NCI-H1048 (cell line): Measurements from ENCODE around the gene SUSD6.
"Not testable (repeated sequence)": the region's sequence is repeated elsewhere in the genome, so short reads cannot be mapped to it uniquely, and the experiment has no call there.

Experiments used
- DNase-seq: peaks from one replicate; lab custom pipeline; 2025; lab: John Stamatoyannopoulos, UW

Gene SUSD6

DNA sequence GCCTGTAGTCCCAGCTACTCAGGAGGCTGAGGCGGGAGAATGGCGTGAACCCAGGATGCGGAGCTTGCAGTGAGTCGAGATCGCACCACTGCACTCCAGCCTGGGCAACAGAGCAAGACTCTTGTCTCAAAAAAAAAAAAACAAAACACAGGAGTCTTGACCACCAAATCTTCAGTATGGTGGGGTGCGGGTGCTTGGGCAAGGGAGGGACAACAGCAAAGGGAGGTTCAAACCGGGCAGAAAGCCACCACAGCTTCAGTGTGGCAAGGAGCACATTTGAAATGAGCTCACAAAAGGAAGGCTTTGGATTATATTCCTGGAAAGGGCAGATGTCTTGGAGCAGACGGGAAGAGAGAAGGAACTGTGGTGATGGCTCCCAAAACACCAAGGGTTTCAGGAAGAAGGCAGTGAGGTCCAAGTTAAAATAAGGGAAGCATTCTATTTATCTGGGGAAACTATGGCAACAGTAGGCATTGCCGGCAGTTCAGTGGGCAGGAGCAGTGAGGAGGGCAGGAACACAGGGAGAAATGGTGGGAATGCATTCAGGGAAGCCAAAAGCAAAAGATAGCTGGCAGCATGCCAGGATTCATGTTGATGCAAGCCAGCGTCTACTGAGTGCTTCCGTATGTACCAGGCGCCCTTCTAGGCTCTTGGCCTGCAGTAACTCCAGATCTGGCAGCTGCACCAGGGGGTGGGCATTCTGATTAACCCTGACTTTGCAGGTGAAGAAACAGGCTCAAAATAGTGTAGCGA lies 104.5 kb downstream of the SUSD6 start:
- DNase-seq = no peak

DNA sequence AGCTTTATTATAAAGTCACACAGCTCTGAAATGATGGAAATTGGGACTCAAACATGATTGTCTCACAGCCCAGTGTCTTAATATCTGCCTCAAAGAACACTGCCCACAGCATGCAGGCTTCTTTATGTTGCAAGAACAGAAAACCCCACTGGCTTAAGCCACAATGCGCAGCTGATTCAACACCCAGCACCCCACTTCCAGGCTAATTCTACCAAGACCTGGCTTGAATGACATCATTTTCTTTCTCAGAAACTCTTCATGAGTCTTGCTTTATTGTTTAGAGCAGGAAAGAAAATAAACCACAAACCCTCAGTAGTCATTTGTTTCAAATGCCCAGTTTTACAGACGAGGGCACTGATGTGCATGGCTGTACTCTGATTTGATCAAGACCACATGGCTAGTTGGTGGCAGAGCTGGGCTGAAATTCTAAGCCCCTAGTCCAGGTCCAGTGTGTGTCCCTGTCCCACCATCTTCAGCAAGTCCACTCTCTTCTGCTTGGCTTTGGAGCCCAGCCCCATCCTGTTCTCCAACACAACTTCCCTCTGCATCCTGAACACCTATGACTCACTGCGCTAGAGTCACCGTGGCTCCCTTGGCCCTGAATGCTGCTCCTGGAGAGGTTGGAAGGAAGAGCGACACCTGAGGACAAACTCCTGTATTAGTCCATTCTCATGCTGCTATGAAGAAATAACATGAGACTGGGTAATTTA lies 105.2 kb downstream of the SUSD6 start:
- DNase-seq = no peak

DNA sequence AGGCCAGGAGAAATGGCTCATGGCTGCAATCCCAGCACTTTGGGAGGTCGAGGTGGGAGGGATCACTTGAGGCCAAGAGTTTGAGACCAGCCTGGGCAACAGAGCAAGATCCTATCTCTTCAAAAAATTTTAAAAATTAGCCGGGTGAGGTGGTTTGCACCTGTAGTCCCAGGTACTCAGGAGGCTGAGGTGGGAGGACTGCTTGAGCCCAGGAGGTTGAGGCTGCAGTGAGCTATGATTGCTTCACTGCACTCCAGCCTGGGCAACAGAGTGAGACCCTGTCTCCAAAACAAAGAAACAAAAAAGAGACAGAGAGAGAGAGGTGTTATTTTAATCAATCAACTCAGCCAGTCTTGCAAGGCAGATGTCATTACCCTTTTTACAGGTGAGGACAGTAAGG lies 107.2 kb downstream of the SUSD6 start:
- DNase-seq = not testable (repeated sequence)

DNA sequence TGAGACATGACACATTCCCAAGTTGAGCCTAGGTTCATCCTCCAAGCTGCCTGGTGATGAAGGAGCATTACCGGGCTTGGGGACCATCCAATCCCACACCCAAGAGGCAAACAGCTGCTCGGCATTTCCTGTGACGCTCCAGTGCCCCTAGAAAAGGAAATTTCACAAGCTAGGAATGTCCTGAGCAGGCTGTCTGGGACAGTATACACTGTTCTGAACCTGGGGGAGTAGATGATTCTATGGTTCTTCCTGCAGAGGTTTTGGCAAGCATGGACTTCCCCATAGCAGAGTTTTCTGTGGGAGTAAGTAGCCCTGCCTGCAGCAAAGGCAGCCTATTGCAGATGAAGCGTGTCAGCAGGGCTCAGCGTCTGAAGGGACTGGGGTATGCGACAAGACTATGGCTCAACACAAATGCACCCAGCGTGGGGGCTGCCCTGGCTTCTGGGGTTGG lies 108.1 kb downstream of the SUSD6 start:
- DNase-seq = no peak

DNA sequence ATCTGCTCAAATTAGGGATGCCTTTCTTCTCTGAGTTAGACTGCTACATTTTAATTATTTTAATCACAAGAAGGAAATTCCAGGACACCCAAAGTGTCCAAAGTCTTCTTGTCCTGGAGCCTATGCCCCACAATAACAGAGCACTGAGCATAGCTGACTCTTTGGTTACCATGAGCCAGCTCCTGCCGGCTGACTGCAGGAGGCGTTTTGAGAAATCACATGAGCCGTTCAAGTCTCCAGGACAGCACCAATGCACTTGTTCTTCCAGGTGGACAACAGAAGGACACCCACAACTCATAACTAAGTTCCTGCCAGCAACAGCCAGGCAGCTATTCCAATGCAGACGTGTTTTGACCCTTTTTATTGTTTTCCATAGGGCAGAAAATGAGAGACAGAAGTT lies 109.5 kb downstream of the SUSD6 start:
- no peak for DNase-seq

DNA sequence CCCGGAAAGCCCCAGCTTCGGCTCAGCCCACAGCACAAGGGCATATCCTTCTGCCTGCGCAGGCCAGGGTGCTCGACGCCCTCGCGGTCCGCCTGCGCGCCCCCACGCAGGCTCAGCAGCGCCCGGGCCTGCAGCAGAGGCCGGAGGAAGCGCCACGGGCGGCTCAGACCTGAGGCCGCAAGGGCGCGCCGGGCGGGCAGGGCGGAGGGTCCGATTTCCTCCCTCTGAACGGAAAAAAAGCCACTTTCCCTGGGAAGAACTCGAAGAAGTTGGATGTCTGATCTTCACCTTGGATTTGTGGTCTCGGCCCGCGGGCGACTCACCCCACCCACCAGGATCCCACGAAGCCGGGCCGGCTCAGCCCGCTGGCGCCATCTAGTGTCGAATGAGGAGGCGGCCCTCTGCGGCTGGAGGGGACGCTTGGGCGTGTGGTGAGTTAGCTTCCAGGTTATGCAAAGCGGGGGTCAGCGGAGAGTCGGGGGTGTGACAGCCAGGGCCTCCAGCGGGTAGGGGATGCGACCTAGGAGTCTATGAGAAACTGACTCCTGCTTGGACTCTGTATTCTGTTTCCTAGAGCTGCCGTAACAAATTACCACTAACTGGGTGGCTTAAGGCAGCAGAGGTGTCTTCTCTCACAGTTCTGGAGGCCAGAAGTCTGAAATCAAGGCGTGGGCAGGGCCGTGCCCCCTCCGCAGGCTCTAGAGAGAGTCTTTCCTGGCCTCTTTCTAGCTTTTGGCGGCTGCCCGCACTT lies 115.5 kb downstream of the SUSD6 start:
- no peak for DNase-seq

DNA sequence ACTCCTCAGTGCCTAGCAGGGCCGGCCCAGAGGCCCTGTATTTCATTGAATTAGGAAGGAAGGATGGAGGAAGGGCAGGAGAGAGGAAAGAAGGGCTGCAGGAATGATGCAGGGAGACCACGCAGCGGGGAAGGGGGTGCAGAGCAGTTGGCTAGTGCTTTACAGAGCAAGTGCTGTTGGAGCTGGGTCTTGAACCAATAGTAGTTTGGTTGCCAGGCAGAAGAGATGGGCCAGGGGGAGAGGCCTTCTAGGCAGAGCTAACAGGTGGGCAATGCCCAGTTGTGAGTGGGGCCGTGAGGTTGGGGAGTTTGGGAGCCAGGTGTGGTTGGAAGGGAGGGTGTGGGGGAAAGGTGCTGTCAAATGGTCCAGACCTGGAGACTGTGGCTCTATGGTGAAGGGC lies 116.5 kb downstream of the SUSD6 start:
- DNase-seq = no peak

DNA sequence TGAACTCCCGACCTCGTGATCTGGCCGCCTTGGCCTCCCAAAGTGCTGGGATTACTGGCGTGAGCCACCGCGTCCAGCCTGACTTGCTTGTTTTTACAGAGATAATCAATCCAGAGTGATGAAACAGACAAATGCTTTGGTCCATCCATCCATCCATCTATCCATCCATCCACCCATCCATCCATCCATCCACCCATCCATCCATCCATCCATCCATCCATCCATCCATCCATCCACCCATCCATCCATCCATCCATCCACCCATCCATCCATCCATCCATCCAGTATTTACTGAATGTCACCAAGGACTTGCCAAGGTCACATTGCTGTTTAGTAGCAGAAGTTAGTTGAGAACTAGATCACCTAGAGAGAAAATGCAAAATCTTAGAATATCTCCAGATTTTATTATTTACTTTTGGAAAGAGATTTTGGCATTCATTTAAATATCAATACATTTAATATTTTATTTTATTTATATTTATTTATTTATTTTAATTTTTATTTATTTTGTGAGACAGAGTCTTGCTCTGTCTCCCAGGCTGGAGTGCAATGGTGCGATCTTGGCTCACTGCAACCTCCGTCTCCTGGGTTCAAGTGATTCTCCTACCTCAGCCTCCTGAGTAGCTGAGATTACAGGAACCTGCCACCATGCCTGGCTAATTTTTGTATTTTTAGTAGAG lies 120.7 kb downstream of the SUSD6 start:
- not testable (repeated sequence) for DNase-seq

DNA sequence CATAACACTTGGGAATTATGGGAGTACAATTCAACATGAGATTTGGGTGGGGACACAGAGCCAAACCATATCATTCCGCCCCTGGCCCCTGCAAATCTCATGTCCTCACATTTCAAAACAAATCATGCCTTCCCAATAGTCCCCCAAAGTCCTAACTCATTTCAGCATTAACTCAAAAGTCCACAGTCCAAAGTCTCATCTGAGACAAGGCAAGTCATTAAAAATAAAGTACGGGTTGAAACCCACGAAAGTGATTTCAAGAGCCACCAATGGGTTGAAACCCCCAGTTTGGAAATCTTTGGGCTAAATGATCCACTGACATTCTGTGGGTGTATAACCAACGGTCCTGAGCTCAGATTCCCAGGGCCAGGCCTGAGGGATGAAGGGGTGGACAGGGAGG lies 125.0 kb downstream of the SUSD6 start:
- not testable (repeated sequence) for DNase-seq

DNA sequence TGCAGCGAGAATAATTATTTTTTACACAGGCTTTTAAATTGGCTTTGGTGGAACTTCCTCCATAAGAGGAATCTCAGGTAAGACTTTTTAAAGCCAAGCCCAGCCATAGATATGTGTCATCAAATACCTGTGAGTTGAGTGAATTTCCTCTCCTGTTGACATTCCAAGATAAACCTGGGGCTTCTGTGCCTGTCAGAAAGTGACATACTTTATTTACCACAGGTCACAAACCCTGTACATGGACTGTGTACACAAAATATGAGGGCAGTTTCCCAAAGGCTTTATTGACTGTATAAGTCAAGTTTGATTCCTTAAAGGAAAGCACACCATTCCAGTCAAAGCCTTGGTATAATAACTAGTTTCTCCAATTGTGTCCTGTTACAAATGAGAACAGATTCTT lies 129.7 kb downstream of the SUSD6 start:
- DNase-seq = no peak

DNA sequence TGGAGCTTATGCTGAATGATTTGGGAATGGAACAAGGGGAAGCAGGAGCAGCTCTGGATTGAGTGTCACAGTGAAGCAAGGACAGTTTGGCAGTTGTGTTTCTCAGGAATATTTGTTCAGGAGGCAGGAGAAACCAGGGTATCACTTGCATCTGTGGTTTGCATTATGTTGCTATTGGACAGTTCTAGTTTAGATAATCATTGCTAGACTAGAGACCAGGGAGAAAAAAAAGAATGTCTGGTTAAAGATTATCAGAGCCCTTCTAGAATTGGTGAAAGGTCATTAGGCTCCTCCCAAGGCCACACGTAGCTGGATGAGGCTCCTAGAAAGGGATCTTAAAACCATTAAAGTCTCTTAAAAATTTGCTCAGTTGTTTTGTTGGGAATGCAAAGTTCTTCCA lies 138.6 kb downstream of the SUSD6 start:
- no peak for DNase-seq

DNA sequence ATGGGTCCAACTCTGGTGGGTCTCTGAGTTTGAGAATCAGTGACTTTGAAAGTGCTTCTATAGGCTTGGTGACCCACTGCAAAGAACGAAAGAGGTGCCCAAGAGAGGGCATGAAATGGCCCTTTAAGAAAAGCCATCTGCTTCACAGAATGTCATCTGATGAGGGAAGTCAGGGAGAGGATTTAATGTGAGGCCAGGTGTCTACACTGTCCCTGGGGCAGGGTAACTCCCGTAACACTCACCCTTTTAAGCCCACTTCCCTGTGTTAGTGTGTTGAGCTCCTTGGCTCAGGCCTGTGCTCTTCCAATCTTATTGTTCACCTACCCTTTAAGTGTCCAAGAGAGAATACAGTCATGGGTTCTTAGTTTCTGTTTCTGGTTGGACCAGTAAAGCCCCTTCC lies 139.1 kb downstream of the SUSD6 start:
- DNase-seq = no peak

DNA sequence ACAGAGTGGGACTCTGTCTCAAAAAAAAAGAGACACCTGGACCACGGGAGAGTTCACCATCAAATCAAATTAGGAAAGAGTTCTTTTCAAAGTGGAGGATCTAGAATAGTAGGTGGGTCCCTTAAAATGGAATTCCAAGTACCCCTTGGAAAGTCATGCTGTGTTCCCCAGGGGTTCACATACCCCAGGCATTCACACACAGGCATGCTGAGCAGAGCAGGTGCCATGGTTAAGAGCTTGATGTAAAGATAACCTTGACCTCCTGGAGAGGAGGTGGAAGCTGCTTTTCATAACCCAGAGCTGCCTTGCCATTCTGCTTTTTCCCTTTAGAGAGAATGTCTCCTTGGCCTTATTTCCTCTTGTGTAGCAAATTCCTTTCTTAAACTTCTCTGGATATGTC lies 141.4 kb downstream of the SUSD6 start:
- DNase-seq = no peak

DNA sequence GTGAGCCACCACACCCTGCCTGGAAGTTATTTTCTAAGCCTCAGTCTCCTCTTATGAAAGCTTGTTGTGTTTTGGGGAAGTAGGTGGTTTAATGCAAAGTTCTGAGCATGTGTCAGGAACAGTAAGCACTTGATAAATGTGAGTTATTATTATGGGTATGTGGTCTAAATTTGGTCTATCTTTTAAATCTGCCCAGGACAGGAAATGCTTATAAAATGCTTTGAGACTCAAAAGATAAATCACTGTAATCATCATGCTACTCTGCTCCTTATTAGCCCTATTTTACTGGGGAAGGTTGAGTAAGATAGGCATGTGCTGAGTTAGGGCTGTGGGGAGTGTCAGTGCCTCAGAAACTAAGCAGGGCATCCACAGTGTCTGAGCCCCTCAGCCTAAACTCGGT lies 142.5 kb downstream of the SUSD6 start:
- DNase-seq = no peak

DNA sequence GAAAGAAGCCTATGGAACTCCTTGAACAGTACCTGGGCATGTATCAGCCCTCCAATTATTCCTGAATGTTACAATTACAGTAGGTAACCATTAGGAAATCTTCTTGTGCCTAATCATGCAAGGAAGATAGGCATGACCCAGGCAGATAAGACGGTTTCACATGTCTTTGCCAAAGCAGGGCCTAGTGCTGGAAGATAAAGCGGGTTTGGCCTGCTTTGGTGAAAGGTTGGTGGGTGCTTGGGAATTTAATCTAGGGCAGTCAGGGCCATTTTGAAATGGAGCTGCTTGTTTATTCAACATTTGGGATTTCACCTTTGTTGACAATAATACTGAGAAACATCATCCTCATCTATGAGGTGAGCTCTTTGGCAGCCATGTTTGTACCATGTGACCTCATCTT lies 143.1 kb downstream of the SUSD6 start:
- DNase-seq = no peak

DNA sequence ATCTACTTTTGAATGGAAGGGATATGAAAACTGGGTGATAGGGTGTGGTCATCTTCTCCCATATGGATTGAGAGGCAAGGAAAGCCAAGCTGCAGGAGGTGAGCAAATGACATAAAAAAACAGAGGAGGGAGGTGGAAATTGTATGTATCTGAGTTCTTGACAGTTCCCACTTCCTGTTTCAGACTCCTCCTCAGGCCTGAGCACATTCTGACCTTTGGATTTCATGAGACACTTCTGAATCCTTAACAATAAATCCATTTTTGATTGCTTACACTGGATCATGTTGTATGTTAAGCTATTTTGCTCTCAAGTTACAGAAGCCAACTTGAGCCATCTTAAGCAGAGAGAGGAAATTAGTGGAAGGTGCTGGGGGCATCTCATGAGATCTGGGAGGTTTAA lies 143.9 kb downstream of the SUSD6 start:
- no peak for DNase-seq

DNA sequence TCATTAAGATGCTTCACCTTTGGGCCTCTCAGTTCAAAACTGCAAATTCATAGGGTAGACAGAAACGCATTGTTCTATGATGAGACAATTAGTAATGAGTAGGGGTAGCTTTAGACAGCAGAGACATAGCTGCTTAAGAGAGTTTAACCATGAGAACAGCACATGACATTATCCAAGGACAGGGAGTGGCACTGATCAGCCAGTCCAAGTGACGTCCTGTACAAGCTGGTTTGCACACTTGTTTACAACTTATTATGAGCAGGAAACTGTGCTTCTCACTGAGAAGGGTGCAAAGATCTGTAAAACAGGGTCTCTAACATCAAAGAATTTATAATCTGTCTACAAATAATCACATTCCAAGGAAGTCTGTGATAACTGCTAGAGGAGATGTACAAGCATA lies 144.4 kb downstream of the SUSD6 start:
- no peak for DNase-seq

DNA sequence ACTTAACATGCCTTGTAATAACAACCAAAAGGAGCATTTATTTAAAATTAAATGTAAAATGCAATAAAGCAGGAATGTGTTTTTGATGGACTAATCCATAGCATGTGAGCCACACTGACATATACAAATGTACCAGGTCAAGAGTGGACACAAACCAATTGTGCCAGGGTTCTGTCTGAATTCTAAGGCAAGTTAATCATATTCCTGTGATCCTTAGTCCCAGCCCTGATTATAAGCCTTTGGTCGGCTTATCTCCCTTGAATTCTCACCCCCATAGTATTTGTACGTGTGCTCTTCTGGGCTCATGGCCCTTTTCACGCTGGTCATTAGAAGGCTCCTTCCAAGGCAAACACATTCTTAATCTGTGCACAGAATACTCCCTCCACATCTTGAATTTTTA lies 144.9 kb downstream of the SUSD6 start:
- DNase-seq = no peak

DNA sequence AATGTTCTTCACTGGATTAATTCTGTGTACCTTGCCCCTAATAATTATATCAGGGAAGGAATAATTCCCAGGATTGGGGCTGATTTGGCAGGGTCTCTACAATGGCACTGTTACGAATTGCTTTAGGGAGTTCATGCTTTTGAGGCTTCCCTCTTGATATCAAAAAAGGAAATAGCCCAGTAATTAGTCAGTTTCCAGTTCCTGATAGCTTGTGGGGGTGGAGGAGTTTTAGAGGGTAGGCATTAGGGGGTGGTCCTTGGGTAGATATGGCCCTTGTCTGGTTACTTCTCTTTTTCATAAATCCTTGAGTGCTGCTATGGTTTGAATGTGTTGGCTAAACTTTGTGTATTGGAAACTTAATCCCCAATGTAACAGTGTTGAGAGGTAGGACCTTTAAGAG lies 149.4 kb downstream of the SUSD6 start:
- DNase-seq = no peak

DNA sequence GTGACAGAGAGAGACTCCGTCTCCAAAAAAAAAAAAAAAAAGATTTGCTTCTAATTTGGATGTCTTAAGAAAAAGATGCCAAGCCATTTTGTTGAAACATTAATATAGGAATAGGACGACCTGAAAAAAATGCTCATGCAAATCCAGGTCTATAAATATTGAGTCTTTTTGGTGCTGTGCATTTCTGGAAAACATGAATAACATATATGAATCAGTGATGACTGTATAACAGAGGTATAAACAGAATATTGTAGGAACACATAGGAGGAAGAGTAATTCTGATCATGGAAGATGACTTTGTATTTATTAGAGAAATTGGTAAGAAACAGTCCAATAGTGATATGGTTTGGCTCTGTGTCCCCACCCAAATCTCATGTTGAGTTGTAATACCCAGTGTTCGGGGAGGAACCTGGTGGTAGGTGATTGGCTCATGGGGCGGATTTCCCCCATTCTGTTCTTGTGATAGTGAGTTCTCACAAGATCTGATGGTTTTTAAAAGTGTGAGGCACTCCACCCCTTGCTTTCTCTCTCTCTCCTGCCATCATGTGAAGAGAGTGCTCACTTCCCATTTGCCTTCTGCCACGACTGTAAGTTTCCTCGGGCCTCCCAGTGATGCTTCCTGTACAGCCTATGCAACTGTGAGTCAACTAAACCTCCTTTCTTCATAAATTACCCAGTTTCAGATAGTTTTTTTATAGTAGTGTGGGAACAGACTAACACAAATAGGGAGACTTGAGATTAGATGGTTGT lies 152.5 kb downstream of the SUSD6 start:
- no peak for DNase-seq
